AG04450 (cell line): ENCODE data around the gene CRPPA. TPM values are rescaled to one million over a fixed set of nuclear protein-coding genes. Genes with fewer than 3 reads are reported as not detected.
"Not testable (repeated sequence)": the region's sequence is repeated elsewhere in the genome, so short reads cannot be mapped to it uniquely, and the experiment has no call there.

Source experiments
- CTCF ChIA-PET: fragments of 300-600, 350-600 bp; formaldehyde crosslinking; extraction: SDS; loops from one replicate; lab custom pipeline; 2022; ENCODE audit warnings: antibody characterized with exemption, inconsistent platforms; lab: Charles Lee
- POLR2A ChIA-PET: fragments of 350-600 bp; formaldehyde crosslinking; extraction: SDS; loops from one replicate; lab custom pipeline; 2021; ENCODE audit warnings: antibody characterized with exemption, inconsistent platforms; lab: Yijun Ruan, JAX
- DNase-seq: peaks from one replicate; pipeline ENCODE4 v3.0.0-alpha.2; 2011; ENCODE audit warnings: low read depth, low spot score
- H3K27ac ChIP-seq: one replicate; pipeline ENCODE4 v1.5.1; 2012; ENCODE audit warnings: low read depth, low read length, control low read depth
- H3K27me3 ChIP-seq: one replicate; pipeline ENCODE4 v1.6.0; 2012; ENCODE audit warnings: low read length; ENCODE audit not compliant: control insufficient read depth, insufficient read depth
- H3K4me3 ChIP-seq: 2 replicates; pipeline ENCODE4 v1.5.1; 2011; ENCODE audit warnings: mild to moderate bottlenecking, low read depth, low read length, control low read depth
- H3K9me3 ChIP-seq: 2 replicates; pipeline ENCODE4 v1.5.1; 2012; ENCODE audit warnings: low read length; ENCODE audit not compliant: control insufficient read depth, insufficient read depth
- CTCF ChIP-seq: IDR thresholded peaks from 2 replicates; pipeline ENCODE4 v1.5.1; 2011; ENCODE audit warnings: low read depth, low read length, control low read depth, inconsistent platforms
- polyA plus RNA-seq: library from polyadenylated mRNA; depleted of rRNA; stranded (reverse); fragments of >200 nt; gene quantifications from 2 replicates; pipeline ENCODE4 v1.2.3, GENCODE V29; 2011

The CRPPA gene
- polyA plus RNA-seq, 1 experiment = 0.92 TPM

GRCh38 chr7:16447876-16448275 is 26.5 kb upstream of the CRPPA start:
- ChIA-PET CTCF (no interaction called here), POLR2A (no interaction called here)
- no peaks in the 10 kb centered on the region for H3K9me3 ChIP-seq
- no peaks in the 10 kb centered on the region for H3K27me3 ChIP-seq
- no peak for TF ChIP-seq CTCF
- no peak overlapping the region for H3K27ac ChIP-seq
- DNase-seq = no peak
- no peak overlapping the region for H3K4me3 ChIP-seq

GRCh38 chr7:16446508-16446907 is 25.2 kb upstream of the CRPPA start:
- no peak overlapping the region for H3K4me3 ChIP-seq
- no peaks in the 10 kb centered on the region for H3K27me3 ChIP-seq
- DNase-seq = no peak
- H3K27ac ChIP-seq = no peak overlapping the region
- H3K9me3 ChIP-seq = no peaks in the 10 kb centered on the region
- ChIA-PET CTCF (no interaction called here), POLR2A (no interaction called here)
- TF ChIP-seq CTCF = no peak

- H3K4me3 ChIP-seq, H3K27me3 ChIP-seq, DNase-seq, CTCF ChIA-PET, POLR2A ChIA-PET, H3K27ac ChIP-seq, H3K9me3 ChIP-seq: not testable (repeated sequence)
These were observed 22.5 kb upstream of the CRPPA start for GRCh38 chr7:16443871-16444270.

GRCh38 chr7:16438988-16439387 is 17.6 kb upstream of the CRPPA start:
- no peak for DNase-seq
- Histone ChIP-seq H3K27ac (no peak overlapping the region), H3K4me3 (no peak overlapping the region), H3K9me3 (no peaks in the 10 kb centered on the region), H3K27me3 (no peaks in the 10 kb centered on the region)
- ChIA-PET POLR2A (no interaction called here), CTCF (no interaction called here)
- no peak for TF ChIP-seq CTCF

GRCh38 chr7:16436306-16436705 is 15.0 kb upstream of the CRPPA start:
- ChIA-PET POLR2A (no interaction called here), CTCF (interaction anchor here (7.2 kb wide), 1 partner anchor 129 kb away, joined by 127 read pairs; no protein-coding TSS in a partner anchor)
- H3K9me3 ChIP-seq = no peaks in the 10 kb centered on the region
- H3K27ac ChIP-seq = no peak overlapping the region
- DNase-seq = no peak
- H3K27me3 ChIP-seq = no peaks in the 10 kb centered on the region
- no peak overlapping the region for H3K4me3 ChIP-seq
- TF ChIP-seq CTCF = no peak
